K562 (cell line): ENCODE data around the gene NMT2.

Source experiments
- EGR1 ChIP-seq: fragments of 450-650 bp; conservative IDR thresholded peaks from 2 replicates; pipeline ENCODE4 v1.6.1; 2017; ENCODE audit warnings: mild to moderate bottlenecking
- HMGN3 ChIP-seq: IDR thresholded peaks from 2 replicates; pipeline ENCODE4 v1.6.1; 2011; ENCODE audit warnings: borderline replicate concordance, low read depth, mild to moderate bottlenecking, mixed read lengths, low read length; ENCODE audit not compliant: insufficient read length; ENCODE audit errors: extremely low read depth
- NFIC ChIP-seq: fragments of 450-650 bp; IDR thresholded peaks from 2 replicates; pipeline ENCODE4 v1.6.1; 2017; ENCODE audit warnings: mild to moderate bottlenecking, inconsistent platforms
- TAF1 ChIP-seq: IDR thresholded peaks from 2 replicates; pipeline ENCODE4 v1.6.1; 2011; ENCODE audit warnings: mild to moderate bottlenecking, low read length, moderate library complexity; ENCODE audit not compliant: insufficient read depth, control insufficient read depth, severe bottlenecking; ENCODE audit errors: extremely low read depth
- TEAD4 ChIP-seq, 2 experiments: sonication (generic) in 1 of 2; formaldehyde crosslinking in 1 of 2; IDR thresholded peaks; 2 replicates each; pipeline versions ENCODE4 v1.6.1 to v1.8.0; 2012 to 2022; ENCODE audit warnings: borderline replicate concordance in 1 of 2, inconsistent platforms in 1 of 2, low read length in 1 of 2, mild to moderate bottlenecking in 1 of 2, missing genetic modification reagents in 1 of 2
- ZFP1 ChIP-seq: fragments of 450-650 bp; formaldehyde crosslinking; IDR thresholded peaks from 2 replicates; pipeline ENCODE4 v1.4.0; 2020; ENCODE audit warnings: mild to moderate bottlenecking, mixed read lengths
- ZFPM2 ChIP-seq: fragments of 250-450 bp; sonication (Bioruptor Pico); IDR thresholded peaks from 2 replicates; pipeline ENCODE4 v1.5.1; 2022; ENCODE audit warnings: mild to moderate bottlenecking
- ZNF436 ChIP-seq: fragments of 250-450, 450-650 bp; sonication (Bioruptor Pico); formaldehyde crosslinking; IDR thresholded peaks from 2 replicates; pipeline ENCODE4 v1.7.0; 2020; ENCODE audit warnings: mild to moderate bottlenecking
- TF ChIP-seq, protein P1 (sequence below): sonication (generic); formaldehyde crosslinking; IDR thresholded peaks from 2 replicates; pipeline ENCODE4 v1.5.0; 2020; ENCODE audit warnings: missing genetic modification reagents
- TF ChIP-seq, protein P2 (sequence below), 3 experiments: IDR thresholded peaks in 2 of 3; conservative IDR thresholded peaks in 1 of 3; 2 replicates each; pipeline ENCODE4 v1.5.1; 2011 to 2012; ENCODE audit warnings: low read length in 3 of 3, mild to moderate bottlenecking in 3 of 3, control low read depth in 2 of 3, improper control_type of control experiment in 1 of 3, inconsistent platforms in 1 of 3, low read depth in 1 of 3, mixed read lengths in 1 of 3, moderate library complexity in 1 of 3; ENCODE audit not compliant: insufficient read depth in 2 of 3

DNA sequence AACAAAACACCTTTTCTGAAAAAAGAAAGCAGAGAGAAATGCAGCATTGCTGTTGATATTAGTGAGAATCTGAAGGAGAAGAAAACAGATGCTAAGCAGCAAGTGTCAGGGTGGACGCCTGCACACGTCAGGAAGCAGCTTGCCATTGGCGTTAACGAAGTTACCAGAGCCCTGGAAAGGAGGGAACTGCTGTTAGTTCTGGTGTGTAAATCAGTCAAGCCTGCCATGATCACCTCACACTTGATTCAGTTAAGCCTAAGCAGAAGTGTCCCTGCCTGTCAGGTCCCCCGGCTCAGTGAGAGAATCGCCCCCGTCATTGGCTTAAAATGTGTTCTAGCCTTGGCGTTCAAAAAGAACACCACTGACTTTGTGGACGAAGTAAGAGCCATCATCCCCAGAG lies 65.0 kb downstream of the NMT2 start:
- TF ChIP-seq, protein P1, sequence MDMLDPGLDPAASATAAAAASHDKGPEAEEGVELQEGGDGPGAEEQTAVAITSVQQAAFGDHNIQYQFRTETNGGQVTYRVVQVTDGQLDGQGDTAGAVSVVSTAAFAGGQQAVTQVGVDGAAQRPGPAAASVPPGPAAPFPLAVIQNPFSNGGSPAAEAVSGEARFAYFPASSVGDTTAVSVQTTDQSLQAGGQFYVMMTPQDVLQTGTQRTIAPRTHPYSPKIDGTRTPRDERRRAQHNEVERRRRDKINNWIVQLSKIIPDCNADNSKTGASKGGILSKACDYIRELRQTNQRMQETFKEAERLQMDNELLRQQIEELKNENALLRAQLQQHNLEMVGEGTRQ (CRISPR knock-in tag): no peak
- TF ChIP-seq HMGN3: no peak
- TF ChIP-seq ZFP1 (CRISPR knock-in tag): no peak
- TF ChIP-seq EGR1: no peak
- TF ChIP-seq, protein P2, sequence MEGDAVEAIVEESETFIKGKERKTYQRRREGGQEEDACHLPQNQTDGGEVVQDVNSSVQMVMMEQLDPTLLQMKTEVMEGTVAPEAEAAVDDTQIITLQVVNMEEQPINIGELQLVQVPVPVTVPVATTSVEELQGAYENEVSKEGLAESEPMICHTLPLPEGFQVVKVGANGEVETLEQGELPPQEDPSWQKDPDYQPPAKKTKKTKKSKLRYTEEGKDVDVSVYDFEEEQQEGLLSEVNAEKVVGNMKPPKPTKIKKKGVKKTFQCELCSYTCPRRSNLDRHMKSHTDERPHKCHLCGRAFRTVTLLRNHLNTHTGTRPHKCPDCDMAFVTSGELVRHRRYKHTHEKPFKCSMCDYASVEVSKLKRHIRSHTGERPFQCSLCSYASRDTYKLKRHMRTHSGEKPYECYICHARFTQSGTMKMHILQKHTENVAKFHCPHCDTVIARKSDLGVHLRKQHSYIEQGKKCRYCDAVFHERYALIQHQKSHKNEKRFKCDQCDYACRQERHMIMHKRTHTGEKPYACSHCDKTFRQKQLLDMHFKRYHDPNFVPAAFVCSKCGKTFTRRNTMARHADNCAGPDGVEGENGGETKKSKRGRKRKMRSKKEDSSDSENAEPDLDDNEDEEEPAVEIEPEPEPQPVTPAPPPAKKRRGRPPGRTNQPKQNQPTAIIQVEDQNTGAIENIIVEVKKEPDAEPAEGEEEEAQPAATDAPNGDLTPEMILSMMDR (IDR thresholded peaks at IDR 0.05 in 2 of 3, conservative IDR thresholded peaks at IDR 0.05 in 1 of 3; ENCODE audit: insufficient read depth in 2 of 3, low read depth in 1 of 3, low read length in 3 of 3): no peak
- TF ChIP-seq ZNF436 (CRISPR knock-in tag): no peak
- TF ChIP-seq TEAD4 (IDR thresholded peaks at IDR 0.05; ENCODE audit: low read length): no peak
- TF ChIP-seq TEAD4 (CRISPR knock-in tag; IDR thresholded peaks at IDR 0.05; ENCODE audit: borderline replicate concordance): no peak
- no peak for TF ChIP-seq ZFPM2 (CRISPR knock-in tag)
- no peak for TF ChIP-seq NFIC
- no peak for TF ChIP-seq TAF1
